ENCODE data around the gene ITCH. TPM values are rescaled to one million over a fixed set of nuclear protein-coding genes. Genes with fewer than 3 reads are reported as not detected.
"Not testable (repeated sequence)": the region's sequence is repeated elsewhere in the genome, so short reads cannot be mapped to it uniquely, and the experiment has no call there.

The ITCH gene
- polyA plus RNA-seq, 1 donor from 2014 or later = 39.5 TPM

GRCh38 chr20:34324541-34324940 is 38.5 kb upstream of the ITCH start:
- no peaks in the 10 kb centered on the region for H4K20me1 ChIP-seq (ENCODE audit: insufficient read depth)
- TF ChIP-seq EZH2 (IDR thresholded peaks at IDR 0.05; ENCODE audit: borderline replicate concordance, insufficient read depth, low read length, poor library complexity, severe bottlenecking) = no peak
- TF ChIP-seq CTCF (IDR thresholded peaks at IDR 0.05; ENCODE audit: poor library complexity, severe bottlenecking) = no peak
- no peak for TF ChIP-seq POLR2AphosphoS5 (IDR thresholded peaks at IDR 0.05)
- no peak for TF ChIP-seq RAD21 (conservative IDR thresholded peaks at IDR 0.05)
- TF ChIP-seq, protein P1, sequence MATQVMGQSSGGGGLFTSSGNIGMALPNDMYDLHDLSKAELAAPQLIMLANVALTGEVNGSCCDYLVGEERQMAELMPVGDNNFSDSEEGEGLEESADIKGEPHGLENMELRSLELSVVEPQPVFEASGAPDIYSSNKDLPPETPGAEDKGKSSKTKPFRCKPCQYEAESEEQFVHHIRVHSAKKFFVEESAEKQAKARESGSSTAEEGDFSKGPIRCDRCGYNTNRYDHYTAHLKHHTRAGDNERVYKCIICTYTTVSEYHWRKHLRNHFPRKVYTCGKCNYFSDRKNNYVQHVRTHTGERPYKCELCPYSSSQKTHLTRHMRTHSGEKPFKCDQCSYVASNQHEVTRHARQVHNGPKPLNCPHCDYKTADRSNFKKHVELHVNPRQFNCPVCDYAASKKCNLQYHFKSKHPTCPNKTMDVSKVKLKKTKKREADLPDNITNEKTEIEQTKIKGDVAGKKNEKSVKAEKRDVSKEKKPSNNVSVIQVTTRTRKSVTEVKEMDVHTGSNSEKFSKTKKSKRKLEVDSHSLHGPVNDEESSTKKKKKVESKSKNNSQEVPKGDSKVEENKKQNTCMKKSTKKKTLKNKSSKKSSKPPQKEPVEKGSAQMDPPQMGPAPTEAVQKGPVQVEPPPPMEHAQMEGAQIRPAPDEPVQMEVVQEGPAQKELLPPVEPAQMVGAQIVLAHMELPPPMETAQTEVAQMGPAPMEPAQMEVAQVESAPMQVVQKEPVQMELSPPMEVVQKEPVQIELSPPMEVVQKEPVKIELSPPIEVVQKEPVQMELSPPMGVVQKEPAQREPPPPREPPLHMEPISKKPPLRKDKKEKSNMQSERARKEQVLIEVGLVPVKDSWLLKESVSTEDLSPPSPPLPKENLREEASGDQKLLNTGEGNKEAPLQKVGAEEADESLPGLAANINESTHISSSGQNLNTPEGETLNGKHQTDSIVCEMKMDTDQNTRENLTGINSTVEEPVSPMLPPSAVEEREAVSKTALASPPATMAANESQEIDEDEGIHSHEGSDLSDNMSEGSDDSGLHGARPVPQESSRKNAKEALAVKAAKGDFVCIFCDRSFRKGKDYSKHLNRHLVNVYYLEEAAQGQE (IDR thresholded peaks at IDR 0.05; ENCODE audit: borderline replicate concordance) = no peak
- no peak for TF ChIP-seq TAF1 (IDR thresholded peaks at IDR 0.05; ENCODE audit: low read depth)
- TF ChIP-seq MXI1 (conservative IDR thresholded peaks at IDR 0.05; ENCODE audit: poor library complexity, severe bottlenecking) = no peak
- TF ChIP-seq SMC3 (conservative IDR thresholded peaks at IDR 0.05; ENCODE audit: poor library complexity) = no peak
- TF ChIP-seq EP300 (conservative IDR thresholded peaks at IDR 0.05; ENCODE audit: poor library complexity, severe bottlenecking) = no peak
- no peak overlapping the region for H3K4me3 ChIP-seq (ENCODE audit: low read length)
- H3K9me2 ChIP-seq (ENCODE audit: insufficient read depth, low read length) = no peaks in the 10 kb centered on the region
- H3F3A ChIP-seq (ENCODE audit: insufficient read depth, low read length, poor library complexity, severe bottlenecking) = no peaks in the 10 kb centered on the region
- no peak overlapping the region for H3K27ac ChIP-seq (ENCODE audit: low read length)
- no peaks in the 10 kb centered on the region for H3K36me3 ChIP-seq (ENCODE audit: insufficient read depth, low read length)
- H3K9ac ChIP-seq (ENCODE audit: low read length) = no peak overlapping the region
- H2AFZ ChIP-seq (ENCODE audit: low read depth, low read length) = no peak overlapping the region
- H3K9me3 ChIP-seq (ENCODE audit: low read length) = no peaks in the 10 kb centered on the region
- no peaks in the 10 kb centered on the region for H3K79me2 ChIP-seq (replicated peaks; ENCODE audit: insufficient read depth, low read length)
- no peaks in the 10 kb centered on the region for H3K27me3 ChIP-seq (ENCODE audit: insufficient read depth, low read depth, low read length)
- H3K4me2 ChIP-seq (ENCODE audit: low read length) = no peak overlapping the region

- not testable (repeated sequence) for H3K27me3 ChIP-seq (ENCODE audit: insufficient read depth, low read depth, low read length); H3F3A ChIP-seq (ENCODE audit: insufficient read depth, low read length, poor library complexity, severe bottlenecking); H4K20me1 ChIP-seq (ENCODE audit: insufficient read depth); H3K9me3 ChIP-seq (ENCODE audit: low read length); H2AFZ ChIP-seq (ENCODE audit: low read depth, low read length); H3K9ac ChIP-seq (ENCODE audit: low read length); H3K9me2 ChIP-seq (ENCODE audit: insufficient read depth, low read length); H3K79me2 ChIP-seq (replicated peaks; ENCODE audit: insufficient read depth, low read length); H3K4me2 ChIP-seq (ENCODE audit: low read length); H3K36me3 ChIP-seq (ENCODE audit: insufficient read depth, low read length); H3K4me3 ChIP-seq (ENCODE audit: low read length); H3K27ac ChIP-seq (ENCODE audit: low read length)
Observed at GRCh38 chr20:34328207-34328606, 34.9 kb upstream of the ITCH start.

All from neural cell (in vitro differentiated cells).